Measurements from ENCODE around the gene CELA2A. TPM values are rescaled to one million over a fixed set of nuclear protein-coding genes. Genes with fewer than 3 reads are reported as not detected.

CELA2A gene
- total and polyA plus RNA-seq, 8 donors = 360 to 20,184 (median 3,756) TPM

DNA sequence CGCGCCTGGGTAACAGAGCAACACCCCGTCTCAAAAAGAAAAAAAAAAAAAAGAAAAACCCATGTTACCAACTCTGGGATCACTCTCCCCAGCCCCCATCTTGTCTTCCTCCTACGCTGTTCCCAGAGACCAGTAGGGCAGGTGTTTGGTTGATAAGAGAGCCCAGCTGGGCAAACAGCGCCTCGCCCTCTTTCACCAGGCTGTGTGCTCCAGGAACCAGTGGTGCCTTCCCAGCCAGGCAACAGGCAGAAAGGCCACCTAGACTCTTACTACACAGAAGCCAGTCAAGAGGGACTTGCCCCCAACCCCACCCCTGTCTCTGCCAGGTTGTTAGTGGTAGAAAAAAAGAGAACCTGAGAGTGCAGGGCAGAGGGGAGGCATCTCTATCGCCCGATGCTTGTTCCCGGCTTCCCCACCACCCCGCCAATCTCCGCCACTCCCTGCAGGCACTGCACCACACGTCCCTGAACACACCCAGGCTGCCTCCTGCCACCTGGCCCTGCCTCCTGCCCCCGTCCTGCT is 32.3 kb upstream of the CELA2A start:
- Histone ChIP-seq H3K36me3 (peaks cover 0 to 16% (median 0%) of the 10 kb centered on the region in 3 donors), H3K27me3 (no peaks in the 10 kb centered on the region), H3K27ac (peak overlapping the region; percentile 74 to 81 (median 77)), H3K4me1 (peaks cover 10 to 58% (median 47%) of the 10 kb centered on the region in 3 donors), H3K4me3 (peak overlapping the region in 1 of 4 donors; percentile 5), H3K9me3 (no peaks in the 10 kb centered on the region)
- ATAC-seq = peak; percentile 84 to 89 (median 86)
- intact Hi-C loops (cut with DNase I) = no loop called here
- peak; percentile 76 to 93 (median 90) for DNase-seq
- 31 to 42% methylated on average over 13 of the region's 13 CpGs for WGBS, 2 donors
- TF ChIP-seq, protein P1, sequence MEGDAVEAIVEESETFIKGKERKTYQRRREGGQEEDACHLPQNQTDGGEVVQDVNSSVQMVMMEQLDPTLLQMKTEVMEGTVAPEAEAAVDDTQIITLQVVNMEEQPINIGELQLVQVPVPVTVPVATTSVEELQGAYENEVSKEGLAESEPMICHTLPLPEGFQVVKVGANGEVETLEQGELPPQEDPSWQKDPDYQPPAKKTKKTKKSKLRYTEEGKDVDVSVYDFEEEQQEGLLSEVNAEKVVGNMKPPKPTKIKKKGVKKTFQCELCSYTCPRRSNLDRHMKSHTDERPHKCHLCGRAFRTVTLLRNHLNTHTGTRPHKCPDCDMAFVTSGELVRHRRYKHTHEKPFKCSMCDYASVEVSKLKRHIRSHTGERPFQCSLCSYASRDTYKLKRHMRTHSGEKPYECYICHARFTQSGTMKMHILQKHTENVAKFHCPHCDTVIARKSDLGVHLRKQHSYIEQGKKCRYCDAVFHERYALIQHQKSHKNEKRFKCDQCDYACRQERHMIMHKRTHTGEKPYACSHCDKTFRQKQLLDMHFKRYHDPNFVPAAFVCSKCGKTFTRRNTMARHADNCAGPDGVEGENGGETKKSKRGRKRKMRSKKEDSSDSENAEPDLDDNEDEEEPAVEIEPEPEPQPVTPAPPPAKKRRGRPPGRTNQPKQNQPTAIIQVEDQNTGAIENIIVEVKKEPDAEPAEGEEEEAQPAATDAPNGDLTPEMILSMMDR (IDR thresholded peaks at IDR 0.05) = no peak
- no peak for FAIRE-seq

DNA sequence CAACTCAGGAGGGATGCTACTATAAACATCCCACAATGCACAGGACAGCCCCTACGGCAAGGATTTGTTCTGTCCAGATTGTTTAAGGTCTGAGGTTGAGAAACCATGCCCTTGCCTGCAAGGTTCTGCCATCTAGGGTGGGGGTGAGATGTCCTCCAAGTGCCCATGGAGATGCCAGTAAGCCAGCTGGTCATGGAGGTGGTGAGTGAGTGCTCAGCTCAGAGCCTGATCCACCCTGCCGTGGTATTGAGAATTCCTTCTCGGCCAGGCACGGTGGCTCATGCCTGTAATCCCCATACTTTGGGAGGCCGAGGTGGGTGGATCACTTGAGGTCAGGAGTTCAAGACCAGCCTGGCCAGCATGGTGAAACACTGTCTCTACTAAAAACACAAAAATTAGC is 31.6 kb upstream of the CELA2A start:
- FAIRE-seq (no peak), ATAC-seq (no peak), DNase-seq (peak in 2 of 6 donors; percentile 27 to 51)
- Histone ChIP-seq H3K4me1 (peaks cover 10 to 54% (median 47%) of the 10 kb centered on the region in 3 donors), H3K27me3 (no peaks in the 10 kb centered on the region), H3K36me3 (peaks cover 0 to 16% (median 0%) of the 10 kb centered on the region in 3 donors), H3K9me3 (no peaks in the 10 kb centered on the region), H3K4me3 (no peak overlapping the region), H3K27ac (peak overlapping the region; percentile 74 to 81 (median 77))
- WGBS, 2 donors = 44 to 48% methylated on average over 5 of the region's 5 CpGs
- intact Hi-C loops (cut with DNase I) = loop anchor here in 1 of 3 donors (5.0 kb wide), 1 partner anchor 98 kb away; no protein-coding TSS in a partner anchor
- TF ChIP-seq, protein P1 (IDR thresholded peaks at IDR 0.05) = no peak

DNA sequence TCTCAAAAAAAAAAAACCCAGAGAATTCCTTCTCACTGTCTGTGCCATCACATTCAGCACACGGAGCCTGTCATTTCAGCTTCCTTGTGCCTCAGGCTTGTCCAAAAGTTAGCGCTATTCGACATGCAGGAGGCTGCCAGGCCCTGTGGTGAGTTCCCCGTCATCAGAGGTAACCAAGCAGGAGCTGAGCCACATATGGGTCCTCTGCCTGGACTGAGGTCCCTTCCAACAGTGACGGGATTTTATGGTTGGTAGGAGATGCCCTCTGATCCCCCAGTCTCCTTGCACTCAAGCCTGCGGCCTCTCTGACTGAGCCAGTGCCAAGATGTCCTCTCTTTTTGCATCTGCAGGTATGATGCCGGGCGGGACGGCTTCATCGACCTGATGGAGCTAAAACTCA is 31.0 kb upstream of the CELA2A start:
- peaks cover 10 to 54% (median 43%) of the 10 kb centered on the region in 3 donors for H3K4me1 ChIP-seq
- no peak for DNase-seq
- H3K27me3 ChIP-seq = no peaks in the 10 kb centered on the region
- FAIRE-seq = no peak
- no peak overlapping the region for H3K4me3 ChIP-seq
- no peaks in the 10 kb centered on the region for H3K9me3 ChIP-seq
- peaks cover 0 to 16% (median 0%) of the 10 kb centered on the region in 3 donors for H3K36me3 ChIP-seq
- ATAC-seq = no peak
- peak overlapping the region; percentile 74 to 81 (median 77) for H3K27ac ChIP-seq
- 84 to 87% methylated on average over 10 of the region's 10 CpGs for WGBS, 2 donors
- TF ChIP-seq, protein P1 (IDR thresholded peaks at IDR 0.05) = no peak
- intact Hi-C loops (cut with DNase I) = loop anchor here in 1 of 3 donors (5.0 kb wide), 1 partner anchor 98 kb away; no protein-coding TSS in a partner anchor

DNA sequence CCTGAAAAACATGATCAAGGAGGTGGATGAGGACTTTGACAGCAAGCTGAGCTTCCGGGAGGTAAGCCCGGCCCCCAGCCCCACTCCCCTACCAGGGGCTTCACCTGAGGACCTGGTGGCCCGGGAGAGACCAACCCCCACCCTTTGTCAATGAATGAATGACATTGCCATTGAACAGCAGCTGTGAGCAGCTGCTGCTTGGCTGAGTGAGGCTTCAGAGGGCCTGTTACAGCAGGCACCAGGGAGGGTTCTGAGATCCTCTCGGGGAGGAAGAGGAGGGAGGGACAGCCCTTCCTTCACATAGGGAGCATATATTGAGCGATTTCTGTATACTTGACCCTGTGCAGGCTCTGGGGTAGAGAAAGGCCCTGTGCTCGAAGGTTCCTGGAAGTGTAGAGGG is 30.6 kb upstream of the CELA2A start:
- Histone ChIP-seq H3K9me3 (no peaks in the 10 kb centered on the region), H3K4me1 (peaks cover 10 to 54% (median 41%) of the 10 kb centered on the region in 3 donors), H3K4me3 (no peak overlapping the region), H3K36me3 (peaks cover 0 to 16% (median 0%) of the 10 kb centered on the region in 3 donors), H3K27ac (peak overlapping the region in 3 of 4 donors; percentile 74 to 81 (median 80)), H3K27me3 (no peaks in the 10 kb centered on the region)
- intact Hi-C loops (cut with DNase I) = loop anchor here in 1 of 3 donors (5.0 kb wide), 1 partner anchor 99 kb away; no protein-coding TSS in a partner anchor
- DNase-seq (peak in 2 of 6 donors; percentile 9 to 16), ATAC-seq (no peak), FAIRE-seq (no peak)
- WGBS, 2 donors = 58 to 66% methylated on average over 6 of the region's 6 CpGs
- TF ChIP-seq, protein P1 (IDR thresholded peaks at IDR 0.05) = no peak

Data from pancreas (tissue), 10 donors.